Panc1 (cell line): ENCODE results near the gene PRPSAP2.

Source experiments
- CTCF ChIP-seq: fragments of 450-650 bp; IDR thresholded peaks from 2 replicates; pipeline ENCODE4 v1.5.1; 2017; ENCODE audit warnings: mild to moderate bottlenecking
- POLR2AphosphoS5 ChIP-seq: IDR thresholded peaks from 2 replicates; pipeline ENCODE4 v1.6.1; 2012; ENCODE audit warnings: mild to moderate bottlenecking, low read depth, low read length, moderate library complexity
- REST ChIP-seq, 2 experiments: IDR thresholded peaks; 2 replicates each; pipeline ENCODE4 v1.6.1; 2011 to 2012; ENCODE audit warnings: low read depth in 2 of 2, control low read depth in 1 of 2, low read length in 1 of 2, mild to moderate bottlenecking in 1 of 2, moderate library complexity in 1 of 2; ENCODE audit not compliant: insufficient read depth in 1 of 2
- SIN3A ChIP-seq: IDR thresholded peaks from 2 replicates; pipeline ENCODE4 v1.6.1; 2012; ENCODE audit warnings: low read depth, mild to moderate bottlenecking, low read length, moderate library complexity, borderline replicate concordance; ENCODE audit not compliant: insufficient read depth
- TCF7L2 ChIP-seq: IDR thresholded peaks from 2 replicates; pipeline ENCODE4 v1.6.1; 2011; ENCODE audit warnings: mild to moderate bottlenecking, low read depth, low read length, inconsistent platforms

GRCh38 chr17:18910326-18910725 is 52.4 kb downstream of the PRPSAP2 start:
- no peak for TF ChIP-seq REST (IDR thresholded peaks at IDR 0.05; ENCODE audit: insufficient read depth in 1 of 2, low read depth in 2 of 2, low read length in 1 of 2)
- TF ChIP-seq CTCF, result no peak
- TF ChIP-seq TCF7L2, result no peak
- TF ChIP-seq POLR2AphosphoS5, result no peak
- no peak for TF ChIP-seq SIN3A
